PC-9 (cell line): ENCODE measurements around the gene CYB5A. TPM values are rescaled to one million over a fixed set of nuclear protein-coding genes. Genes with fewer than 3 reads are reported as not detected.
A peak's percentile ranks its signal among the peaks of the same experiment; 100 is the strongest.

Experiments used
- BruUV-seq: library from RNA; stranded (reverse); fragments of 400-500 nt; replicated peaks from 2 replicates; lab custom pipeline; 2021; lab: Mats Ljungman, UMichigan
- CTCF ChIA-PET: fragments of 300-600 bp; sonication (Branson Sonifier 250); formaldehyde crosslinking; loops from one replicate; lab custom pipeline; 2022; ENCODE audit warnings: antibody characterized with exemption; lab: Charles Lee
- POLR2A ChIA-PET: fragments of 300-600 bp; sonication (Branson Sonifier 250); formaldehyde crosslinking; loops from one replicate; lab custom pipeline; 2022; ENCODE audit warnings: antibody characterized with exemption; ENCODE audit not compliant: unreplicated experiment; lab: Charles Lee
- DNase-seq, 2 experiments: peaks; one replicate each; pipeline versions ENCODE4 v3.0.0 to v3.0.0-alpha.2; 2015 to 2022; ENCODE audit warnings: mixed read lengths in 1 of 2
- H2AFZ ChIP-seq: fragments of 200-600 bp; sonication (generic); 2 replicates; pipeline ENCODE4 v1.8.1; 2017; ENCODE audit warnings: antibody characterized with exemption
- H3F3A ChIP-seq: fragments of 200-600 bp; sonication (generic); 2 replicates; pipeline ENCODE4 v1.8.1; 2017; ENCODE audit warnings: antibody characterized with exemption, mild to moderate bottlenecking, low read depth; ENCODE audit not compliant: insufficient read depth
- H3K27ac ChIP-seq: fragments of 200-600 bp; sonication (generic); 2 replicates; pipeline ENCODE4 v1.6.1; 2016; ENCODE audit warnings: mixed run types
- H3K27me3 ChIP-seq: fragments of 200-600 bp; sonication (generic); 2 replicates; pipeline ENCODE4 v1.6.1; 2016; ENCODE audit warnings: low read depth, mixed run types; ENCODE audit not compliant: insufficient read depth
- H3K36me3 ChIP-seq: fragments of 200-600 bp; sonication (generic); 2 replicates; pipeline ENCODE4 v1.6.1; 2016; ENCODE audit warnings: low read depth, mixed run types
- H3K4me1 ChIP-seq: fragments of 200-600 bp; sonication (generic); replicated peaks from 2 replicates; pipeline ENCODE4 v1.6.1; 2016; ENCODE audit warnings: mixed run types; ENCODE audit not compliant: insufficient read depth
- H3K4me2 ChIP-seq: fragments of 200-600 bp; sonication (generic); 2 replicates; pipeline ENCODE4 v1.6.1; 2017; ENCODE audit warnings: mixed run types
- H3K4me3 ChIP-seq: fragments of 200-600 bp; sonication (generic); 2 replicates; pipeline ENCODE4 v1.6.1; 2016; ENCODE audit warnings: mixed run types
- H3K79me2 ChIP-seq: fragments of 200-600 bp; sonication (generic); 2 replicates; pipeline ENCODE4 v1.6.1; 2017; ENCODE audit warnings: low read depth, mixed run types
- H3K9me2 ChIP-seq: fragments of 200-600 bp; sonication (generic); 2 replicates; pipeline ENCODE4 v1.8.1; 2017; ENCODE audit warnings: mild to moderate bottlenecking; ENCODE audit not compliant: insufficient read depth
- H3K9me3 ChIP-seq: fragments of 200-600 bp; sonication (generic); 2 replicates; pipeline ENCODE4 v1.8.1; 2016; ENCODE audit warnings: low read depth; ENCODE audit not compliant: insufficient read depth
- H4K20me1 ChIP-seq: fragments of 200-600 bp; sonication (generic); 2 replicates; pipeline ENCODE4 v1.8.1; 2017; ENCODE audit not compliant: insufficient read depth
- CTCF ChIP-seq: fragments of 200-600 bp; sonication (generic); conservative IDR thresholded peaks from 2 replicates; pipeline ENCODE4 v1.6.1; 2017; ENCODE audit warnings: mixed run types, antibody characterized with exemption, mild to moderate bottlenecking, moderate library complexity
- EZH2 ChIP-seq: fragments of 200-600 bp; sonication (generic); IDR thresholded peaks from 2 replicates; pipeline ENCODE4 v1.8.0; 2017; ENCODE audit warnings: antibody characterized with exemption, low read depth
- intact Hi-C: fragments of 100-400 bp; cut with micrococcal nuclease; formaldehyde crosslinking; loops from one replicate; pipeline ENCODE4 v1.10.0; 2022; ENCODE audit not compliant: unreplicated experiment
- total RNA-seq: library from RNA; stranded (reverse); gene quantifications from 2 replicates; pipeline ENCODE4 v1.2.3, GENCODE V29; 2021

CYB5A gene
- total RNA-seq, 1 experiment from 2014 or later, result 109 TPM

- Histone ChIP-seq H3K4me3 (peak overlapping the region; percentile 81), H3K9me2 (no peaks in the 10 kb centered on the region), H3K36me3 (no peaks in the 10 kb centered on the region), H3K27ac (no peak overlapping the region), H3K4me1 (peaks cover 50% of the 10 kb centered on the region), H3K4me2 (peak overlapping the region; percentile 95), H3K79me2 (peaks cover 51% of the 10 kb centered on the region), H3F3A (no peaks in the 10 kb centered on the region), H4K20me1 (no peaks in the 10 kb centered on the region), H3K9me3 (no peaks in the 10 kb centered on the region), H3K27me3 (no peaks in the 10 kb centered on the region), H2AFZ (peak overlapping the region; percentile 97)
- no TSS peak for BruUV-seq
- ChIA-PET POLR2A (no interaction called here), CTCF (no interaction called here)
- no peak for DNase-seq
- intact Hi-C loops, result loop anchor here (1.0 to 5.0 kb wide), 3 partner anchors 95 to 206 kb away; partner anchors contain the start of genes CNDP2, FBXO15 and TIMM21
- TF ChIP-seq CTCF (no peak), EZH2 (no peak)
These were observed 342 bp downstream of the CYB5A start for GRCh38 chr18:74291472-74291770.

- Histone ChIP-seq H3K27me3 (no peaks in the 10 kb centered on the region), H3K4me3 (peak overlapping the region; percentile 81), H3F3A (no peaks in the 10 kb centered on the region), H3K4me2 (peak overlapping the region; percentile 95), H4K20me1 (no peaks in the 10 kb centered on the region), H3K27ac (no peak overlapping the region), H3K36me3 (no peaks in the 10 kb centered on the region), H2AFZ (peak overlapping the region; percentile 97), H3K4me1 (peaks cover 55% of the 10 kb centered on the region), H3K9me2 (no peaks in the 10 kb centered on the region), H3K9me3 (no peaks in the 10 kb centered on the region), H3K79me2 (peaks cover 56% of the 10 kb centered on the region)
- ChIA-PET POLR2A (no interaction called here), CTCF (no interaction called here)
- BruUV-seq, result no TSS peak
- intact Hi-C loops, result loop anchor here (1.0 to 5.0 kb wide), 3 partner anchors 95 to 206 kb away; partner anchors contain the start of genes CNDP2, FBXO15 and TIMM21
- peak; percentile 73 to 75 for DNase-seq
- TF ChIP-seq EZH2, result no peak
- no peak; the same call in 1 of the 2 replicates for TF ChIP-seq CTCF
These were observed 830 bp downstream of the CYB5A start for GRCh38 chr18:74290794-74291471.

GRCh38 chr18:74290021-74290420, 1.7 kb downstream of the CYB5A start:
- no peak for DNase-seq
- CTCF ChIA-PET, result no interaction called here
- Histone ChIP-seq H3F3A (no peaks in the 10 kb centered on the region), H3K9me3 (no peaks in the 10 kb centered on the region), H3K27me3 (no peaks in the 10 kb centered on the region), H3K4me1 (peaks cover 62% of the 10 kb centered on the region), H3K79me2 (peaks cover 65% of the 10 kb centered on the region), H2AFZ (no peak overlapping the region), H3K36me3 (no peaks in the 10 kb centered on the region), H3K4me2 (peak overlapping the region; percentile 95), H3K27ac (peak overlapping the region; percentile 46; the same call in 1 of the 2 replicates), H3K9me2 (no peaks in the 10 kb centered on the region), H4K20me1 (no peaks in the 10 kb centered on the region), H3K4me3 (peak overlapping the region; percentile 81; the same call in 1 of the 2 replicates)
- intact Hi-C loops, result loop anchor here (5.0 kb wide), 2 partner anchors 143 to 207 kb away; partner anchors contain the start of genes CNDP2, FBXO15 and TIMM21
- no TSS peak for BruUV-seq
- TF ChIP-seq EZH2, result no peak
- TF ChIP-seq CTCF, result no peak
- POLR2A ChIA-PET, result no interaction called here
